Measurements from ENCODE around the gene CTNND1. TPM values are rescaled to one million over a fixed set of nuclear protein-coding genes. Genes with fewer than 3 reads are reported as not detected.

The CTNND1 gene
- total RNA-seq, 1 experiment from 2014 or later, result 185 TPM

Small RNA genes lying within 50 kb of the gene (small RNA-seq; reads per million reads assigned to genes)
- gene AP001931.1, result not detected
- not detected for gene TMX2-CTNND1

Other genes starting within 250 kb of the CTNND1 start
- 47.7 and 60.8 TPM in 2 replicates for gene SLC43A1, start 246.1 kb upstream of the CTNND1 start, total RNA-seq (2014; rRNA removed; shearing (Covaris generic))
- 133 and 143 TPM in 2 replicates for gene TIMM10, start 231.0 kb upstream of the CTNND1 start, total RNA-seq (2014; rRNA removed; shearing (Covaris generic))
- gene SMTNL1, start 224.2 kb upstream of the CTNND1 start, total RNA-seq (2014; rRNA removed; shearing (Covaris generic)), result not detected in 2 replicates
- gene UBE2L6, start 194.1 kb upstream of the CTNND1 start, total RNA-seq (2014; rRNA removed; shearing (Covaris generic)), result 1.3 and 3.5 TPM in 2 replicates
- not detected in 2 replicates for gene SERPING1, start 164.1 kb upstream of the CTNND1 start, total RNA-seq (2014; rRNA removed; shearing (Covaris generic))
- not detected in 2 replicates for gene YPEL4, start 111.9 kb upstream of the CTNND1 start, total RNA-seq (2014; rRNA removed; shearing (Covaris generic))
- gene CLP1, start 104.0 kb upstream of the CTNND1 start, total RNA-seq (2014; rRNA removed; shearing (Covaris generic)), result 19.1 and 19.8 TPM in 2 replicates
- gene ZDHHC5, start 93.7 kb upstream of the CTNND1 start, total RNA-seq (2014; rRNA removed; shearing (Covaris generic)), result 63.0 and 65.9 TPM in 2 replicates
- 28.9 and 35.0 TPM in 2 replicates for gene MED19, start 49.6 kb upstream of the CTNND1 start, total RNA-seq (2014; rRNA removed; shearing (Covaris generic))
- 148 and 150 TPM in 2 replicates for gene TMX2, start 49.2 kb upstream of the CTNND1 start, total RNA-seq (2014; rRNA removed; shearing (Covaris generic))
- 352 and 413 TPM in 2 replicates for gene SELENOH, start 20.3 kb upstream of the CTNND1 start, total RNA-seq (2014; rRNA removed; shearing (Covaris generic))
- not detected in 2 replicates for gene BTBD18, start 10.0 kb upstream of the CTNND1 start, total RNA-seq (2014; rRNA removed; shearing (Covaris generic))

Measured in HT-29 (cell line).